ENCODE results near the gene UCK2.

The UCK2 gene

DNA sequence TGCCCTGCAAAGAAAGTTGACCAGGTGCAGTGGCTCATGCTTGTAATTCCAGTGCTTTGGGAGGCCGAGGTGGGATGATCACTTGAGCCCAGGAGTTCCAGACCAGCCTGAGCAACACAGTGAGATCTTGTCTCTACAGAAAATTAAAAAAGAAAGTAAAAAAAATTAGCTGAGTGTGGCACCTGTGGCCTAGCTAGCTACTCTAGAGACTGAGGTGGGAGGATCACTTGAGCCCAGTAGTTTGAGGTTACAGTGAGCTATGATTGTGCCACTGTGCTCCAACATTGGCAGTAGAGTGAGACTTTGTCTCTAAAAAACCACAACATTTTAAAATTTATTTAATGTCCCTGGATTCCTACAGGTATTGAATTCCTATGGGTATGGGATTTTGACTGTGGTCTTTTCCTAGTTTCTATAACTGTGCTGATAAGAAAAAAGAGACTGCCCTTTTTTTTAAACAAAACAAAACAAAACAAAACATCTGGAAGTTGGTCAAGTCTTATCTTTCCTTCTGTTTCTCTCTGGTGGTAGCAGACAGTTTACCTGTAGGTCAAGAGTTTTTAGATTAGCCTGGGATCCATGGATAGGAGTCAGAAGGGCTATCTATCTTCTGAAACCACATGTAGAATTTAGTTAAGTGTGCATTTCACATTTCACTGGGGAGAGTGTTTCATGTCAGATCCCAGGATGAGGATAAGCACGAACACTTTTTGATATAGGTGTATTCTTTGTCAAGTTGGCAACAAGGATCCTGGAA is 18.8 kb downstream of the UCK2 start:
- no peak overlapping the region for H2AFZ ChIP-seq (ENCODE audit: low read length)
- no peaks in the 10 kb centered on the region for H3F3A ChIP-seq (ENCODE audit: insufficient read depth, low read length)
- H3K27ac ChIP-seq (ENCODE audit: low read depth, low read length, poor library complexity, severe bottlenecking), result no peak overlapping the region
- peaks cover 97% of the 10 kb centered on the region for H3K79me2 ChIP-seq (ENCODE audit: insufficient read depth, low read length)
- TF ChIP-seq CTCF (IDR thresholded peaks at IDR 0.05; ENCODE audit: low read length) (no peak), EZH2 (IDR thresholded peaks at IDR 0.05; ENCODE audit: borderline replicate concordance, low read length) (no peak)
- H4K20me1 ChIP-seq (ENCODE audit: insufficient read depth, low read length), result no peaks in the 10 kb centered on the region
- H3K4me1 ChIP-seq (ENCODE audit: insufficient read depth, low read length, severe bottlenecking), result peaks cover 32% of the 10 kb centered on the region
- no peak overlapping the region for H3K4me2 ChIP-seq (ENCODE audit: low read length)
- H3K9ac ChIP-seq (ENCODE audit: low read length), result no peak overlapping the region
- 0 out of 2 replicates have a peak, but pooled peaks cover 3% of the 10 kb centered on the region for H3K9me3 ChIP-seq (ENCODE audit: low read length)
- no peak overlapping the region for H3K4me3 ChIP-seq (ENCODE audit: low read depth, low read length, poor library complexity, severe bottlenecking)
- H3K36me3 ChIP-seq (ENCODE audit: insufficient read depth, low read length), result peaks cover 13% of the 10 kb centered on the region
- H3K9me2 ChIP-seq (ENCODE audit: low read depth, low read length), result no peaks in the 10 kb centered on the region
- no peaks in the 10 kb centered on the region for H3K27me3 ChIP-seq (ENCODE audit: insufficient read depth, low read length)

- Histone ChIP-seq H3K36me3 (ENCODE audit: insufficient read depth, low read length) (peaks cover 13% of the 10 kb centered on the region), H3K79me2 (ENCODE audit: insufficient read depth, low read length) (peaks cover 97% of the 10 kb centered on the region), H3F3A (ENCODE audit: insufficient read depth, low read length) (no peaks in the 10 kb centered on the region), H3K4me2 (ENCODE audit: low read length) (no peak overlapping the region), H3K4me1 (ENCODE audit: insufficient read depth, low read length, severe bottlenecking) (peaks cover 28% of the 10 kb centered on the region), H4K20me1 (ENCODE audit: insufficient read depth, low read length) (no peaks in the 10 kb centered on the region), H2AFZ (ENCODE audit: low read length) (no peak overlapping the region), H3K4me3 (ENCODE audit: low read depth, low read length, poor library complexity, severe bottlenecking) (no peak overlapping the region), H3K27ac (ENCODE audit: low read depth, low read length, poor library complexity, severe bottlenecking) (no peak overlapping the region), H3K9me3 (ENCODE audit: low read length) (0 out of 2 replicates have a peak, but pooled peaks cover 3% of the 10 kb centered on the region), H3K9ac (ENCODE audit: low read length) (no peak overlapping the region), H3K27me3 (ENCODE audit: insufficient read depth, low read length) (no peaks in the 10 kb centered on the region), H3K9me2 (ENCODE audit: low read depth, low read length) (no peaks in the 10 kb centered on the region)
- TF ChIP-seq CTCF (IDR thresholded peaks at IDR 0.05; ENCODE audit: low read length) (no peak), EZH2 (IDR thresholded peaks at IDR 0.05; ENCODE audit: borderline replicate concordance, low read length) (no peak)
Measured at GRCh38 chr1:165847486-165847885, 20.1 kb downstream of the UCK2 start.

DNA sequence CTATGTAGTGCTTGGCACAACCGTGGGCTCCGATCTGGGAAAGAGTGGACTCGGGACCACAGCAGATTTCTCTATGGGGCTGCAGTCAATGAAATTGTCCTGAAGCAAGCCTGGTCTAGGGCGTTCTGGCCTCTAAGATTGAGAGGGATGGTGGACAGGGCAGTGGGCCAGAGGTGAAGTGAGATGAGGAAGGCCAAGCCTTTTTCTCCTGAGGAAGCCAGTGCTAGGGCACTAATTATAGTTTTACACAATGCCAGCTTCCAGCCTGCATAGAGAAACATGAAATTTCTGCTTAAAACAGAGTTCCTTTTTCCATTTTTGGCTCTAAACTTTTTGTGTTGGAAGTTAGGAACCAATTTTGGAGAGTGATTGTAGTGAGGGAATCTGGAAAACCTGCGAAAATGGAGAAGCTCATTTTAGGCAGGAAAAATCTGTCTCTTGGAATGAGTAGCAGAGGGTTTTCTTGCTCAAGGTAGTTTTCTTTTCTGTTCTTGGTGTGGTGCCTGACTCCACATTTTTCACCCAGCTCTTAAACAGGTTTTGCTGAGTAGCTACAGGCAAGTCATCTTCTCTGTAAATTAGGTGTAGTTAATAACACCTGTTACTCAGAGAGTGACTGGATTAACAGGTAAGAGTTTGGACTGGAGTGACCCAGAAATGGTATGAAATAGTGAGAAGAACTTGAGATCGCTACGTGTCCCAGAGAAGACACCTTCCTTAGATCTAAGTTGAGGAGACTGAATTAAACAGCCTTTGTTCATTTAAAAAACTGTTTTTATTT is 22.1 kb downstream of the UCK2 start:
- Histone ChIP-seq H2AFZ (ENCODE audit: low read length) (no peak overlapping the region), H3K4me1 (ENCODE audit: insufficient read depth, low read length, severe bottlenecking) (peaks cover 30% of the 10 kb centered on the region), H3K9ac (ENCODE audit: low read length) (no peak overlapping the region), H3K9me2 (ENCODE audit: low read depth, low read length) (no peaks in the 10 kb centered on the region), H3K79me2 (ENCODE audit: insufficient read depth, low read length) (peaks cover 97% of the 10 kb centered on the region), H3K27me3 (ENCODE audit: insufficient read depth, low read length) (no peaks in the 10 kb centered on the region), H3K27ac (ENCODE audit: low read depth, low read length, poor library complexity, severe bottlenecking) (peak overlapping the region; percentile 35), H3F3A (ENCODE audit: insufficient read depth, low read length) (no peaks in the 10 kb centered on the region), H3K9me3 (ENCODE audit: low read length) (0 out of 2 replicates have a peak, but pooled peaks cover 3% of the 10 kb centered on the region), H3K36me3 (ENCODE audit: insufficient read depth, low read length) (peaks cover 13% of the 10 kb centered on the region), H3K4me2 (ENCODE audit: low read length) (no peak overlapping the region), H4K20me1 (ENCODE audit: insufficient read depth, low read length) (no peaks in the 10 kb centered on the region), H3K4me3 (ENCODE audit: low read depth, low read length, poor library complexity, severe bottlenecking) (no peak overlapping the region)
- TF ChIP-seq CTCF (IDR thresholded peaks at IDR 0.05; ENCODE audit: low read length) (no peak), EZH2 (IDR thresholded peaks at IDR 0.05; ENCODE audit: borderline replicate concordance, low read length) (no peak)
